HG02623 (cell line): ENCODE data around the gene DALRD3.

Source experiments
- ATAC-seq: cut with Tn5 transposase; IDR thresholded peaks from one replicate; pipeline ENCODE4 v1.9.1; 2021; ENCODE audit warnings: moderate library complexity; ENCODE audit not compliant: unreplicated experiment

Gene DALRD3

DNA sequence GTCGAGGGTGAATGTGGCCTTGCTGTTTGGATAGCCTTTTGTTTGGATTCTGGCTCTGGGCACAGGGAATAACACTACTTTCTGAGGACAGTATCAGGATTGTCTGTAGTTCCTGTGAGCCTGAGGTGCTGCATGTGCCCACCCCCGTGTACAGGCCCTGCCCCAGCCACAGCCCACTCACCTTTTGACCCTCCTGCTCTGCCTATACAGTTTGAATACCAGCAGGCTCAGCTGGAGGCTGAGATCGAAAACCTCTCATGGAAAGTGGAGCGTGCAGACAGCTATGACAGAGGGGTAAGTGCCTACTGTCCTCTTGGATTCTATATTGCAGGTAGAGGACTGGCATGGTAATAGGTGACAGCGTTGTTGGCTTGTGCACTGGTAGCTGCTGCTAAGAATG is 35.7 kb downstream of the DALRD3 start:
- no peak for ATAC-seq

- ATAC-seq = no peak
Observed at GRCh38 chr3:48982016-48982415, 36.4 kb downstream of the DALRD3 start.

- ATAC-seq = no peak
Observed at GRCh38 chr3:48980295-48980694, 38.1 kb downstream of the DALRD3 start.

DNA sequence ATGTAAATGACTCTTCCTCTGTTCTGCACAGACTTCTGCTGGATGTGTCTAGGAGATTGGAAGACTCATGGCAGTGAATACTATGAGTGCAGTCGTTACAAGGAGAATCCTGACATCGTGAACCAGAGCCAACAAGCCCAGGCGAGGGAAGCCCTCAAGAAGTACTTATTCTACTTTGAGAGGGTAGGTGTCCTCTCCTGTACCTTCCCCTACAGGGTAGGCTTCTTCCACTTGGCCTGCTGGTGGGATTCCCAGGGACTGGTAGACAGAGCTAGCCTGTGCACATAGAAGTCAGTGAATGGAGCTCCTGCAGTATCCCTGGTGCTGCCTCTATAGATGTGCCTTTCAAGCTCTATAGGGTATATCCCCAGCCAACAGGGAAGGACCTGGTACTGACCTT is 38.9 kb downstream of the DALRD3 start:
- ATAC-seq = no peak

GRCh38 chr3:48974076-48974864 is 44.1 kb downstream of the DALRD3 start:
- no peak for ATAC-seq

DNA sequence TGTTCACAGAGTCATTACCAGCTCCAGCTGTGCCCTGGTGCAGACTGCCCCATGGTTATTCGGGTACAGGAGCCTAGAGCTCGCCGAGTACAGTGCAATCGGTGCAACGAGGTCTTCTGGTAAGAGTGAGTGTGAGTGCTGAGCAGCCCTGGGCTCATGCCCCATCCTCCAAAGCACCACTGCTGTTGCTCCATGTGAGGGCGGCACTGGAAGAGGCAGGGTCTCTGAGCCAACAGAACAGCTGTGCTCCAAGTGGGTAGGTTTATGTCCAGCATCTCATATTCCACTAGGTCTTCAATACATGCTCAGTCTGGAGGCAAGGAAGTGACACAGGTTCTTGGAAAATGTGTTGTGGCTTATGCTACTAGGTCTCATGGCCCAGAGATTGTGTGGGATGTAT is 47.8 kb downstream of the DALRD3 start:
- no peak for ATAC-seq

GRCh38 chr3:48966876-48967361 is 51.5 kb downstream of the DALRD3 start:
- no peak for ATAC-seq

DNA sequence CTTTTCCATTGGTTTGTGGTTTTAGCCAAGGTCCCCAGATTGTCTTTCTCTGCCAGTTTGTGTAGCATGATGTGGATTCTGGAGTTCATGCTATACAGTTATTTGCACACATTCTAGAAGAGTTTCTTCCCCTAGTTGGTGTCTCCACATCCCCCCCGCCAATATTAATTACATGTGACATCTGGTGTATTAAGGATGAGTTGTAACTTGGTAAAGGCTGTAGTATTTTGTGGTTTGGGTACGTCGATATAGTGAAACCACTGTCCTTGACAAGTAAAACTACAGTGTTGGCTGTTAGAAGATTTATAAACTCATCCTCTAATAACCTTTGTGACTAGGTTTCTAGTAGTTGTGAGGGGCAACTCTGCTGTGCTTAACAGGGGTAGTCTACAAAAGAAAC is 52.0 kb downstream of the DALRD3 start:
- no peak for ATAC-seq
